ENCODE data around the gene ABI3BP. TPM values are rescaled to one million over a fixed set of nuclear protein-coding genes. Genes with fewer than 3 reads are reported as not detected.

The ABI3BP gene
- total RNA-seq, 1 donor from 2014 or later: 1.1 TPM

DNA sequence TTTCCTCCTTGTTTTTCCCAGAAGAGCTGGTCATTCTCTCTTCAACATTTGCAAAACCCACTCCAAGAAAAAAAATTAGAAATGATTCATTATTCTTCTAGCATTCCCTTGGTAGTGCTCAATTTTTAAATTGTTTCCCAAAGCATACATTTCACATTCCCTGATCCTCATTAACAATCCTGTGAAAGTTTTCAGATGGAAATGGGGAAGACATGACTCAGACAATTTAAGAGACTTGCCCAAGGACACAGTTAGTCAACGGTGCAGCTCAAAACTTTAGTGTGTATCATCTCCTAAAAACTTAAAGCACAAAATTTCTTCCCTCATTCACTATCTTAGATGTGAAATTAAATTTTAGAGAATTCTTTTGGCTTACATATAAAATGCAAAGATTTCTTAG, 17.1 kb upstream of the ABI3BP start:
- H3K4me3 Mint-ChIP-seq (ENCODE audit: unreplicated experiment): no peak overlapping the region
- Histone ChIP-seq H3K4me1 (ENCODE audit: insufficient read depth, low read length) (no peaks in the 10 kb centered on the region), H3K9ac (ENCODE audit: low read length) (no peak overlapping the region), H3K9me3 (ENCODE audit: insufficient read depth, low read depth, low read length) (no peaks in the 10 kb centered on the region), H4K20me1 (ENCODE audit: insufficient read depth, low read length) (no peaks in the 10 kb centered on the region), H3K4me3 (ENCODE audit: insufficient read depth, low read depth, low read length) (no peak overlapping the region), H3K79me2 (ENCODE audit: insufficient read depth, low read length) (no peaks in the 10 kb centered on the region), H3K27me3 (ENCODE audit: insufficient read depth, low read length) (no peaks in the 10 kb centered on the region), H3K4me2 (ENCODE audit: low read length) (no peak overlapping the region), H3K36me3 (ENCODE audit: insufficient read depth, low read length) (no peaks in the 10 kb centered on the region), H2AFZ (ENCODE audit: low read depth, low read length) (no peak overlapping the region), H3K27ac (ENCODE audit: low read depth, low read length) (no peak overlapping the region)
- FAIRE-seq (peak; percentile 82), DNase-seq (ENCODE audit: low read depth) (peak; percentile 49)
- no peaks in the 10 kb centered on the region for H3K36me3 Mint-ChIP-seq (ENCODE audit: low read depth, unreplicated experiment)
- H3K27ac Mint-ChIP-seq (ENCODE audit: unreplicated experiment): peak overlapping the region; percentile 28
- no peak for TF ChIP-seq EZH2 (IDR thresholded peaks at IDR 0.05; ENCODE audit: insufficient read depth, low read length)
- TF ChIP-seq, protein P1, sequence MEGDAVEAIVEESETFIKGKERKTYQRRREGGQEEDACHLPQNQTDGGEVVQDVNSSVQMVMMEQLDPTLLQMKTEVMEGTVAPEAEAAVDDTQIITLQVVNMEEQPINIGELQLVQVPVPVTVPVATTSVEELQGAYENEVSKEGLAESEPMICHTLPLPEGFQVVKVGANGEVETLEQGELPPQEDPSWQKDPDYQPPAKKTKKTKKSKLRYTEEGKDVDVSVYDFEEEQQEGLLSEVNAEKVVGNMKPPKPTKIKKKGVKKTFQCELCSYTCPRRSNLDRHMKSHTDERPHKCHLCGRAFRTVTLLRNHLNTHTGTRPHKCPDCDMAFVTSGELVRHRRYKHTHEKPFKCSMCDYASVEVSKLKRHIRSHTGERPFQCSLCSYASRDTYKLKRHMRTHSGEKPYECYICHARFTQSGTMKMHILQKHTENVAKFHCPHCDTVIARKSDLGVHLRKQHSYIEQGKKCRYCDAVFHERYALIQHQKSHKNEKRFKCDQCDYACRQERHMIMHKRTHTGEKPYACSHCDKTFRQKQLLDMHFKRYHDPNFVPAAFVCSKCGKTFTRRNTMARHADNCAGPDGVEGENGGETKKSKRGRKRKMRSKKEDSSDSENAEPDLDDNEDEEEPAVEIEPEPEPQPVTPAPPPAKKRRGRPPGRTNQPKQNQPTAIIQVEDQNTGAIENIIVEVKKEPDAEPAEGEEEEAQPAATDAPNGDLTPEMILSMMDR (IDR thresholded peaks at IDR 0.05; ENCODE audit: insufficient read depth, low read depth, low read length): no peak
- peaks cover 7% of the 10 kb centered on the region for H3K4me1 Mint-ChIP-seq (ENCODE audit: low read depth, unreplicated experiment)
- H3K27me3 Mint-ChIP-seq (ENCODE audit: low read depth, unreplicated experiment): peaks cover 1% of the 10 kb centered on the region
- peaks cover 19% of the 10 kb centered on the region for H3K9me3 Mint-ChIP-seq (ENCODE audit: unreplicated experiment)

DNA sequence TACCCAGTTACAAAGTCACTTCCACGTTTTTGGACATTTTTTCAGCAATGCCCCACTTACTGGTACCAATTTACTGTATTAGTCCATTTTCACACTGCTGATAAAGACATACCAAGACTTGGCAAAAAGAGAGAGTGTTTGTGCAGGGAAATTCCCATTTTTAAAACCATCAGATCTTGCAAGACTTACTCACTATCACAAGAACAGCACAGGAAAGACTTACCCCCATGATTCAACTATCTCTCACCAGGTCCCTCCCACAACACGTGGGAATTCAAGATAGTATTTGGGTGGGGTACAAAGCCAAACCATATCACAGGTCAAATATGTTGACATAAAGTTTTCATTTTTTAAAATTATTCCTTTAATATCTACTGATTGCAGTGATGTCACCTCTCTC, 16.2 kb upstream of the ABI3BP start:
- no peak for DNase-seq (ENCODE audit: low read depth)
- no peaks in the 10 kb centered on the region for H3K79me2 ChIP-seq (ENCODE audit: insufficient read depth, low read length)
- no peaks in the 10 kb centered on the region for H4K20me1 ChIP-seq (ENCODE audit: insufficient read depth, low read length)
- no peak for TF ChIP-seq EZH2 (IDR thresholded peaks at IDR 0.05; ENCODE audit: insufficient read depth, low read length)
- TF ChIP-seq, protein P1 (IDR thresholded peaks at IDR 0.05; ENCODE audit: insufficient read depth, low read depth, low read length): no peak
- H3K4me3 ChIP-seq (ENCODE audit: insufficient read depth, low read depth, low read length): no peak overlapping the region
- no peak for FAIRE-seq
- H2AFZ ChIP-seq (ENCODE audit: low read depth, low read length): no peak overlapping the region
- Mint-ChIP-seq H3K4me3 (ENCODE audit: unreplicated experiment) (no peak overlapping the region), H3K4me1 (ENCODE audit: low read depth, unreplicated experiment) (peaks cover 7% of the 10 kb centered on the region), H3K9me3 (ENCODE audit: unreplicated experiment) (peaks cover 21% of the 10 kb centered on the region), H3K27ac (ENCODE audit: unreplicated experiment) (no peak overlapping the region), H3K36me3 (ENCODE audit: low read depth, unreplicated experiment) (no peaks in the 10 kb centered on the region), H3K27me3 (ENCODE audit: low read depth, unreplicated experiment) (peaks cover 2% of the 10 kb centered on the region)
- H3K36me3 ChIP-seq (ENCODE audit: insufficient read depth, low read length): no peaks in the 10 kb centered on the region
- no peak overlapping the region for H3K9ac ChIP-seq (ENCODE audit: low read length)
- no peaks in the 10 kb centered on the region for H3K4me1 ChIP-seq (ENCODE audit: insufficient read depth, low read length)
- H3K4me2 ChIP-seq (ENCODE audit: low read length): no peak overlapping the region
- no peak overlapping the region for H3K27ac ChIP-seq (ENCODE audit: low read depth, low read length)
- no peaks in the 10 kb centered on the region for H3K9me3 ChIP-seq (ENCODE audit: insufficient read depth, low read depth, low read length)
- no peaks in the 10 kb centered on the region for H3K27me3 ChIP-seq (ENCODE audit: insufficient read depth, low read length)

DNA sequence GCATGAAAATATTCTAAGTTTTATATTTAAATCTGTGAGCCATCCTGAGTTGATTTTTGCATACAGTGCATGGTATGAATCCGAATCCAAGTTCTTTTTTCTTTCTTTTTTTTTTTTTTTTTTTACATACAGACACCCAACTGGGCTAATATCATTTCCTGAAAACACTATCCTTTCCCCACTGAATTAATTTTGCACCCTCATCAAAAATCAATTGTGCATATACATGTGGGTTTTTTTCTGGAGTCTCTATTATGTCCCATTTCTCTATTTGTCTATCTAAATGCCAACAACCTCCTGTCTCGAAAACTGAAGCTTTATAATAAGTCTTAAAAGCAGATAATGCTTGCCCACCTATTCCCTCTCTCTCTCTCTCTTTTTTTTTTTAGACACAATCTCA, 5.9 kb upstream of the ABI3BP start:
- no peaks in the 10 kb centered on the region for H3K4me1 ChIP-seq (ENCODE audit: insufficient read depth, low read length)
- no peaks in the 10 kb centered on the region for H4K20me1 ChIP-seq (ENCODE audit: insufficient read depth, low read length)
- H3K4me2 ChIP-seq (ENCODE audit: low read length): no peak overlapping the region
- H3K4me3 ChIP-seq (ENCODE audit: insufficient read depth, low read depth, low read length): no peak overlapping the region
- no peaks in the 10 kb centered on the region for H3K79me2 ChIP-seq (ENCODE audit: insufficient read depth, low read length)
- no peak for FAIRE-seq
- H3K36me3 ChIP-seq (ENCODE audit: insufficient read depth, low read length): no peaks in the 10 kb centered on the region
- no peak for DNase-seq (ENCODE audit: low read depth)
- Mint-ChIP-seq H3K4me3 (ENCODE audit: unreplicated experiment) (no peak overlapping the region), H3K27ac (ENCODE audit: unreplicated experiment) (no peak overlapping the region), H3K9me3 (ENCODE audit: unreplicated experiment) (no peaks in the 10 kb centered on the region), H3K36me3 (ENCODE audit: low read depth, unreplicated experiment) (no peaks in the 10 kb centered on the region), H3K27me3 (ENCODE audit: low read depth, unreplicated experiment) (peaks cover 2% of the 10 kb centered on the region), H3K4me1 (ENCODE audit: low read depth, unreplicated experiment) (no peaks in the 10 kb centered on the region)
- no peak overlapping the region for H2AFZ ChIP-seq (ENCODE audit: low read depth, low read length)
- H3K9me3 ChIP-seq (ENCODE audit: insufficient read depth, low read depth, low read length): no peaks in the 10 kb centered on the region
- no peaks in the 10 kb centered on the region for H3K27me3 ChIP-seq (ENCODE audit: insufficient read depth, low read length)
- H3K27ac ChIP-seq (ENCODE audit: low read depth, low read length): no peak overlapping the region
- no peak overlapping the region for H3K9ac ChIP-seq (ENCODE audit: low read length)
- TF ChIP-seq EZH2 (IDR thresholded peaks at IDR 0.05; ENCODE audit: insufficient read depth, low read length): no peak
- TF ChIP-seq, protein P1 (IDR thresholded peaks at IDR 0.05; ENCODE audit: insufficient read depth, low read depth, low read length): no peak

Measured in astrocyte (in vitro differentiated cells and primary cell).